Measurements from ENCODE around the gene PPFIA2.

DNA sequence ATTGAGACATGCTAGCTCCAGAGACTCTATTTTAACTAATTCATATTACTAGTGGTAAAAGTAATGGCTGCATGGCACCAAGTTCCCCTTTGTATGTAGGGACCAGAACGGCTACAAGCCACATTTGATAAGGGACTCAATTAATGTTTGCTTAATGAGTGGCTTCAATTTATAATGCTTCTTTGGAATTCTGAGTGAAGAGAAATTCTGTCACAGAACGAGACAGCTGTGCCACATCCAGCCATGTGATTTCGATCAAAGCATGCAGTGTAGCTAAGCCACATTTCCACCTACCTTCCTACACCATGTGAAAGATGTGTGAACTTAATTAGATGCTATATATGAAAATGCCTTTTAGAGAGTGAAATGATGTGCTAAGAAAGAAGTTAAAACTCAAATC is 463.9 kb downstream of the PPFIA2 start:
- TF ChIP-seq EZH2 (IDR thresholded peaks at IDR 0.05) (no peak), POLR2AphosphoS5 (IDR thresholded peaks at IDR 0.05; ENCODE audit: borderline replicate concordance, low read depth, low read length) (no peak)
